Stimulated activated CD4-positive, alpha-beta T cell treated with anti-CD3 and anti-CD28 coated beads, Interleukin-1b, Interleukin-23, amount 100 ng/mL, for 48 hours (primary cell): ENCODE measurements around the gene THRB.

Experiments used
- DNase-seq: peaks from one replicate; pipeline ENCODE4 v3.0.0-alpha.2; 2020

The THRB gene

DNA sequence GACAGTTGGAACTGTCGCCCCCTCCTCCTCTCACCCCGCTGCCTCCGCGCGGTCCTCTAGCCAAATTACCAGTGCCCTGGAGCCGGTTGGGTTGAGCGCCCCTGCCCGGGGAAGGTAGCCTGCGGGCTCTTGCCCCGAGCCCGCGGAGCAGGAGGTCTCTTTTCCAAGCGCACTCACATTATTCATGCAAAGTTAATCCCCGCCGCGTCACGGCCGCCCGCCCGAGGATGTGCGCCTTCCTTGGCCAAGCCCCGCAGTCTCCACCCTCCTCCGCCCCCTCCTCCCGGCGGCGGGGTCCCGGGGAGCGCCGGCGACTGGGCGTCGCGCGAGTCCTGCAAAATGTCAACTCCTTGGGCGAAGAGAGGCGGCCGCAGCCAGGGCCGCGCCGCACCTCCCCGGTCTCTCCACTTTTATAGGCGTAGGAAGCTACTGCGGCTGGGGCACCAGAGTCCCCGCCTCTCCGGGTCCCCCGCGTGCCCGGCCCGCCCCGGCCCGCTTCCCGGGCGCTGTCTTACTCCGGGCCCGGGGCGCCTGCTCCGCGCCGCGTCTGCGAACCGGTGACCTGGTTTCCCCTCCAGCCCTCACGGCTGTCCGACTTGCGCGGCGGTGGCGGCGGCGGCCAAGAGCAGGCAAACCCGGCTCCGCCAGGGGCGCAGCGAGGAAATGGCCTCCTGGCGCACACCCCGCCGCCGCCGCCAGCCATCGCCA, at the start of gene THRB:
Gene THRB, minus strand, starts transcription at position 233 of the 708 bp plus-strand sequence.
- DNase-seq, result no peak

- no peak for DNase-seq
These were observed 47.3 kb upstream of the THRB start for GRCh38 chr3:24541935-24542334.

DNA sequence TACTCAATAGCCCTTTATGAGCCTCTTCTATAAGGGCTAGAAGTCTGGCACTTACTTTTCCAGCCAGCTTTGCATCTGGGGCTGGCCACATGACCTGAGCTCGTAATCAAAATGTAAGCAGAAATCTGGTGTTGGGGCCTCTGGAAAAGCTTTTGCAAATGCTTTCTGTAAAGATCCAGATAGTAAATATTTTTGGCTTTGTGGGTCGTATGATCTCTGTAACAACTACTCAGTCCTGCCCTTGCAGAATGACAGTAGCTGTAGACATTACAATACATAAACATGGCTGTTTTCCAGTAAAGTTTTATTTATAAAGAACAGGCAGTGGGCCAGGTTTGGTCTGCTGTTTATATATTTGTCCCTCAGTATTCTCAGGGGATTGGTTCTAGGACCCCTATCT, 46.2 kb upstream of the THRB start:
- no peak for DNase-seq

- DNase-seq, result no peak
These were observed 45.0 kb upstream of the THRB start for GRCh38 chr3:24539699-24540098.

DNA sequence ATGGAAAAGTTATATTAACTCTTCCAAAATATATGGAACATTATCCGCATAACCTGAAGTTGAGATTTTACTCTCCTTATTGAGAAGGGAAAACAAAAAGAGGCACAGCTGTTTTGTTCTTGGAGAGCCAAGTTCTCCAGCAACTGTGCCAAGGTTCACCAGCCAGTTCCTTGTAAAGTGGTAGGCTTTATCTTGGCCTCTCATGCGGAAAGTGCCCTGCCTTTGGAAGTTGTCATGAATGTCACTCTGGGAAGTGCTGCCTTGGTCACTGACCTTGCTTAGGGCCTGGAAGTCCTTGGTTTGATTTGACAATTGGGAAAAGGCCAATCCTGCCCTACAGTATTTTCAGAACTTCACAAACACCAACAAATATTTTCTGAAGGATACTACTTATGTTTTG, 44.2 kb upstream of the THRB start:
- no peak for DNase-seq

DNA sequence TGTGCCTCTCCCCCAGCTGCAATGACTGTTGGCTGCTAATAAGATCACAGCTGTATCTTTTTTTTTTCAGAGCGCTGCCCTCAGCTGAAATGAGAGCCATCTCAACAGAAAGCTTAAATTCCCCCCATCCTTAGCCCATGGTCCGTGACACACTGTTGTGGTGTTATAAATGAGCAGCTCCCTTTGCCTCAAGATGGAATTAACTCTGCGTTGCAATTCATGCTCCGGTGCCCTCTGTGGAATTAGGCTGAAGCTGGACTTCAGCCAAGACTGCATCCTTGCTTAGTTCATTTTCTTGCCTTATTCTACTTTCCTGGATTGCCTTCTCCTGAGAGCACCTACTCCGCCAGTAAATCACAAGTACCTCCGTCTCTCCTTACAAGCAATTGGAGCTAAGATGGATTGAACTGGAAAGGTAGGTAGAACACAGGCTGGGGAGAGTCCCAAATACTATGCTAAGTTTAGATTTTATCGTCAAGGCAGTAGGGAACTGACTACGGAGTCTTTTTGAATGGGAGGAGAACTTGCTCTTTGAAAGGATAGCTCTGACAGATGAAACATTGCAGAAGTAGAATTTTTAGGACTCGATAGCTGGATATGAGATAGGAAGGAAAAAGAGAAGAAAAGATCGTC, 39.0 kb upstream of the THRB start:
- DNase-seq, result no peak

GRCh38 chr3:24530471-24530870, 35.8 kb upstream of the THRB start:
- no peak for DNase-seq

GRCh38 chr3:24529210-24529609, 34.6 kb upstream of the THRB start:
- DNase-seq, result no peak

DNA sequence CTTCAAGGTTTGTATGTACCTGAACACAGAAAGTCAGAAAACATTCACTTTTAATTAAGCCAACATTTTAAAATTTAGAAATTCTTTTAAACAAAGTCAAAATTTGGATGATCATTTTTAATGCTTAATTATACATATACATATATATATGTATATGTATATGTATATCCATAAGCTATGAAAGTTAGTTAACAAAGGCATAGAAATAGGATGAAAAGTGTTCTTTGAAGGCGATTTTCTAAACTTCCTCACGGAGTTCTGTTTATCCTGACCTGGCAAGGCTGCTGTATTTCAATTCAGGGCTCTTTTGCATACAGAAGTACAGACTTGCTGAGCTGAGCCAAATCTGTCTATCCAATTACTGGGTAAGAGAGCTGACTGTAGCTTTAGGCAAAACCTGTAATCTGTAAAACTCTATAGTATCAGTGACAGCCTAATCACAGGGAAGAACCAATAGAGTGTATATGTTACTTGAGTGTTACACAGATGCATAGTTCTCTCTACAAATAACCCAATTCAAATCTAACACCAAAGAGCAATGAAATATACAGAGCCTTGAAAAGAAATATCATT, 32.1 kb upstream of the THRB start:
- DNase-seq, result no peak

DNA sequence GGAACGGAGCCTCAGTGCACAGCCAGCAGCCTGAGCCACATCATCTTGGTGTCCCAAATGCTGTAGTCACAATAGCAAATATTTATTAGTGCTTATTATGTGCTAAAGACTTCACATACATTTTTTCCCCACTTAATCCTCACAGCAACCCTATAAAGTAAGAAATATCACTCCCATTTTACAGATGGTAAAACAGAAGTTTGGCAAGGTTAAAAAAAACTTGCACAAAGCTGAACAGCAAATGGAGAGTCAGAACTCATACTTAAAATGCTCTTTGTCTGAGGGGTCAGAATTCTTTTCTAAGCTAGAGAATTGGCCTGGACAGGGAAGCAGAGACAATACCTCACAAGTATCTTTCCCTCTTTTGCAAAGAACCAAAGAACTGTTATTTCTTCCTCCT, 30.9 kb upstream of the THRB start:
- no peak for DNase-seq

- DNase-seq, result no peak
These were observed 30.4 kb upstream of the THRB start for GRCh38 chr3:24525022-24525421.

GRCh38 chr3:24523988-24524727, 29.5 kb upstream of the THRB start:
- no peak for DNase-seq

DNA sequence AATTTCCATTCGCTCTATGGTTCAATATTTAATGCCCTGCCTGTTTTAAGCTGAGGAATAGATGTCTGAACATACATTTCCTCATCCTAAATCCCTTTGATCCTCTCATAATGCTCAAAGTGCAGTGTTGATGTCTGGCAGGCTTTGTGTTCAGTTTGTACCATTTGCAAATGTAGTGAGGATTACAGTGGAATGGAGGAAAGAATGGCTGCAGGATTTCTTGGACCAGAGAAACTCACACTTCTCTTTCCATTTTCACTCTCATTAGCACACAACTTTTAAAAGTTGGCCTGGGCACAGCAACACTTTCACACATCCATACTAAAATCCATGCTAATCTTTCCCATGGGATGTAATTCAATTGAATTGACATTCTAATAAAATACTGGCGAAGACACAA, 28.6 kb upstream of the THRB start:
- no peak for DNase-seq

GRCh38 chr3:24522146-24522579, 27.5 kb upstream of the THRB start:
- no peak for DNase-seq

- DNase-seq, result no peak
These were observed 26.9 kb upstream of the THRB start for GRCh38 chr3:24521420-24522145.

DNA sequence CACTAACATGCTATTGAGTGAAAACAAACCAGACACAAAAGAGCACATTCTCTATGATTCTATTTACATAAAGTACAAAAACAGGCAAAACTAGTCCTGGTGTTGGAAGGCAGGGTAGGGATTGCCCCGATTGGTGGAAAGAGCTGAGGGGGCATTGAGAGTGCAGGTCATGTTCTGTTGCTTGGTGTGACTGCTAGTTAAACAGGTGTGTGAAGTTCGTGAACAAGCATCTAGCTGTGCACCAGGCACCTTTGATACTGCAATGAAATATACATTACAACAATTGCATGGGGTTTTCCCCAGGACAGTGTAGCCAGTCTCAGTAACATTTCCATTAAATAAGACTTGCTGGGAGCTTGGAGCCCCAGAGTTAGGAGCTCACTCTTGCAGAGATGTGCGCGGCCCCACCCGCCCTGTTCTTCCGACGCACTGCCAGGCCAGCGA, 26.3 kb upstream of the THRB start:
- no peak for DNase-seq

DNA sequence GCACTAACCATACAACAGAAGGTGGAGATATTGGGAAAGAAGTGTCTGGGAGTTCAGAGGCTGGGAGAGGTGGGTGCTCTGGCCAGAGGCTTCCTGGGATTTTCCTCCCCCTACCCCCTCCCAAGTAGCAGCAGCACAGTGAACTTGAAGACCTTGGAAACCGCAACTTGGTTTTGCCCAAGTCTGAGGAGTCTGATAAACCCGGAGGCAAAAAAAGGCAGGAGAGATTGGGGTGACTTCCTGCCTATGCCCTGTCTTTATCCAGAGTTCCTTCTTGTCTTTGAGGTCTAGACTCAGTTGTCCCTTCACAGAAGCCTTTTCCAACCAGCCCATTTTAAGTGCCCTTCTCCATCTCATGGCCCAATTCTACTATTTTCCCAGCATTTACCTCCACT, 25.4 kb upstream of the THRB start:
- no peak for DNase-seq

DNA sequence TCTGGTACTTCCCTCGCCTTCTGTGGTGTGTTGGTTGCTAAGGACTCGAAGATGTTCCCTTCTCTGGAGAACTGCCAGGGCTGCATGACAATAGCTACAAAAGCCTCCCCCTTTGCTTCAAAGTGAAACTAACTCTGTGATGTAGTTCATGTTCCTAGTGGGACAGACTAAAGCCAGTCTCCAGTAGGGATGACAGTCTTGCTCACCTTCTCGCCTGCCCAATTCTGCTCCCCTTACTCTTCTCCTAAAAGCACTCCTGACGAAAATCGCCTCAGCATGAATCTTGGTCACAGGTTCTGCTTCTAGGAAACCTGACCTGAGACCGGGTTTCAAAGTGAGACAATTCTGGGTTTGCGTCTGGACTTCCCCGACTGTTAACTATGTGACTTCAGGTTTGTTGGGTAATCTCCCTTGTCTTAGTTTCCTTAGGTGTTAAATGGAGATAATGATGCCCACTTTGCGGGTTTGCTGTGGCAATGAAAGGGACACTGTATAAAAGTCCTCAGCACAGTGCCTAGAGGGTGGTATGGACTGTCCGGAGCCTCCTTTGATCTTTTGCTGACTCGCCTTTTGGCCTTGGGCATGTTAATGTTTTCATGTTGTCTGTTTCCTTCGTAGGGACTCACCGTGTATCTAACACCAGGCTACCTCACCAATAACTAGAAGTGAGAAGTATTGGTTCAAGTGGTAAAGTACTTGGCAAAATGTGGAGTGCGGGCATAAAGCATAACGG, 24.9 kb upstream of the THRB start:
- DNase-seq, result no peak

DNA sequence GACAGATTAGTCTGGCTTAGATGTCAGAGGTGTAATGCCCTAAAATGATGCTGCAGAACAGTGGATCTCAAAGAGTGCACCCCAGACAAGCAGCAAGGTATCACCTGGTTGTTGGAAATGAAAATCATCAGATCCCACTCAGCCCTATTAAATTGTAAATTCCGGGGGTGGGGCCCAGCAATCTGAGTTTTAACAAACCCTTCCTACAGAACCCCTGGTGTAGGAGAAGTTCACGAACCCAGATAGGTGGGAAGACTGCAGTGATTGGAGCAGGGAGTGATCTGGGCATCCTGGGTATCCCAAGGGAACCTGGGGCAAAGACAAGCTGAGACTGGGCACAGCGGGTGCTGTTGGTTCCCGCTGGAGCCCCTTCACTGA, 24.3 kb upstream of the THRB start:
- no peak for DNase-seq

GRCh38 chr3:24514119-24514518, 19.5 kb upstream of the THRB start:
- no peak for DNase-seq

GRCh38 chr3:24513463-24513862, 18.8 kb upstream of the THRB start:
- DNase-seq, result no peak

DNA sequence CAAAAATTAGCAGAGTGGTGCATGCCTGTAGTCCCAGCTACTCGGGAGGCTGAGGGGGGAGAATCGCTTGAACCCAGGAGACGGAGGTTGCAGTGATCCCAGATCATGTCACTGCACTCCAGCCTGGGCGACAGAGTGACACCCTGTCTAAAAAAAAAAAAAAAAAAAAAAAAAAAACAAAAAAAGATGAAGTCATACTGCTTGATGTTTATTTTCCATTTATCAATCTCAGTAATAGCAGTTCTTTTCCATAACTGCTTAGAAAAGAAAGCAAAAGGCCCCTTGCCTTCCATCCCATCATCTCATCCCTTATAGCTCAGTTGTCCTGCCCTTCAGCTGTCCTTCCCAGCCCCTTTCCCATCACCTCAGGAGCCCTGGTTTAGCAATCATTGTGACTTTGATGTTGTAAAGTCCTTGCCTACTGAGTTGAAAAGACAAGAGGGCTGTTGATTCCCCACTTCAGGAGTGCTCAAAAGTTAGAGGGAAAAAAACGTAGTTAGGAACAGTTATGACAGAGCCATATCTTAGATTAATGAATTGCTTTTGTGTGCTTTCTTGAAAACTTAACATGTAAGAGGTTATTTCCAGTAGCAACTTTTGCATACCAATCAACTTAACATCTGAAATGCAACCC, 18.0 kb upstream of the THRB start:
- DNase-seq, result no peak
